PFSK-1 (cell line): Measurements from ENCODE around the gene HTRA2.

Experiments
- POLR2AphosphoS5 ChIP-seq: IDR thresholded peaks from 2 replicates; pipeline ENCODE4 v1.6.1; 2012; ENCODE audit warnings: low read depth, mild to moderate bottlenecking, control low read depth, low read length, moderate library complexity
- TAF1 ChIP-seq: IDR thresholded peaks from 2 replicates; pipeline ENCODE4 v1.6.1; 2012; ENCODE audit warnings: low read length, control low read depth, borderline replicate concordance; ENCODE audit not compliant: insufficient read depth
- TF ChIP-seq, protein P1 (sequence below), 2 experiments: IDR thresholded peaks; 2 replicates each; pipeline versions ENCODE4 v1.6.1 to v1.8.0; 2011 to 2012; ENCODE audit warnings: low read depth in 2 of 2, low read length in 2 of 2, control low read depth in 1 of 2, inconsistent platforms in 1 of 2, mild to moderate bottlenecking in 1 of 2, moderate library complexity in 1 of 2; ENCODE audit not compliant: insufficient read depth in 1 of 2

DNA sequence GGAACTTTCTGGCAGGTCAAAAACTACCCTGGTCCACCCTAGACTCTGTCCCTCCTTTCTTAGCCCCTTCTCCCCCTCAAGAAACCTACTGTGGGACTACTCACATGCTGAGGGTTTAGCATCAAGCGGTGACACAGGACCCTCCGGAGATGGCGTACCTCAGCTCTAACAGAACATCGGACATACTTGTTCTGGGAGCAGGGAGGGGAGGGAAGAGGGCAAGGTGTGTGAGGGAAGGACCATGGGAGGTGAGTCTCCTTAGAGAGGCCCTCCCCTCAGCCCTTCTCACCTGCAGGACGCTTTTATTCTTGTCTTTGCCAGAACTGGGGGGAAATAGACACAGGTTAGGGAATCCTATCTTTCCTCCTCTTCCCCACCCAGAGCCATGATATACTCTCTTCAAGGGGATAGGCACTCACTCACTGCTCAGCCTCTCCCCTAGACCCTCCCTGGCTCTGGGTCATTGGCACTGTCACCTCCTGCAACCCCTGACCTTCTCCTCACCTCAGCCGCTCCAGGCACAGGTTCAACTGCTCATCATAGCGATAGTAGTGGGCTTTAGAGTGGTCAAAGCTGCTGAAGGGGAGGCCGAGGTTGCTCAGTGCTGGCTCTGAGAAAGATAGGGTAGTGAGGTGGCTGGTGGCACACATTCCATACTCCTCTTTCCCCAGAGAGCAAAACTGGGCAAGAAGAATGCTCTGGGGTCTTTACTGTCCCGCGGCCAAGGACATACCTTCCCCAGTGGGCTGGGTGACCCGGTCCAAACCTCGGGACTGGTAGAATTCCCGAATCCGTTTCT, 24.1 kb upstream of the HTRA2 start:
- TF ChIP-seq, protein P1, sequence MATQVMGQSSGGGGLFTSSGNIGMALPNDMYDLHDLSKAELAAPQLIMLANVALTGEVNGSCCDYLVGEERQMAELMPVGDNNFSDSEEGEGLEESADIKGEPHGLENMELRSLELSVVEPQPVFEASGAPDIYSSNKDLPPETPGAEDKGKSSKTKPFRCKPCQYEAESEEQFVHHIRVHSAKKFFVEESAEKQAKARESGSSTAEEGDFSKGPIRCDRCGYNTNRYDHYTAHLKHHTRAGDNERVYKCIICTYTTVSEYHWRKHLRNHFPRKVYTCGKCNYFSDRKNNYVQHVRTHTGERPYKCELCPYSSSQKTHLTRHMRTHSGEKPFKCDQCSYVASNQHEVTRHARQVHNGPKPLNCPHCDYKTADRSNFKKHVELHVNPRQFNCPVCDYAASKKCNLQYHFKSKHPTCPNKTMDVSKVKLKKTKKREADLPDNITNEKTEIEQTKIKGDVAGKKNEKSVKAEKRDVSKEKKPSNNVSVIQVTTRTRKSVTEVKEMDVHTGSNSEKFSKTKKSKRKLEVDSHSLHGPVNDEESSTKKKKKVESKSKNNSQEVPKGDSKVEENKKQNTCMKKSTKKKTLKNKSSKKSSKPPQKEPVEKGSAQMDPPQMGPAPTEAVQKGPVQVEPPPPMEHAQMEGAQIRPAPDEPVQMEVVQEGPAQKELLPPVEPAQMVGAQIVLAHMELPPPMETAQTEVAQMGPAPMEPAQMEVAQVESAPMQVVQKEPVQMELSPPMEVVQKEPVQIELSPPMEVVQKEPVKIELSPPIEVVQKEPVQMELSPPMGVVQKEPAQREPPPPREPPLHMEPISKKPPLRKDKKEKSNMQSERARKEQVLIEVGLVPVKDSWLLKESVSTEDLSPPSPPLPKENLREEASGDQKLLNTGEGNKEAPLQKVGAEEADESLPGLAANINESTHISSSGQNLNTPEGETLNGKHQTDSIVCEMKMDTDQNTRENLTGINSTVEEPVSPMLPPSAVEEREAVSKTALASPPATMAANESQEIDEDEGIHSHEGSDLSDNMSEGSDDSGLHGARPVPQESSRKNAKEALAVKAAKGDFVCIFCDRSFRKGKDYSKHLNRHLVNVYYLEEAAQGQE (IDR thresholded peaks at IDR 0.05; ENCODE audit: insufficient read depth in 1 of 2, low read depth in 2 of 2, low read length in 2 of 2), result no peak
- TF ChIP-seq POLR2AphosphoS5 (no peak), TAF1 (no peak)
